Sigmoid colon (tissue), 4 donors: Measurements from ENCODE around the gene TMEM184C.

Source experiments
- POLR2A ChIP-seq, 2 donors: fragments of 450-650 bp; IDR thresholded peaks; one replicate each; pipeline ENCODE4 v1.6.1; 2016; ENCODE audit warnings: antibody characterized with exemption in 2 of 2, mild to moderate bottlenecking in 2 of 2, moderate library complexity in 2 of 2
- POLR2AphosphoS5 ChIP-seq, 4 donors: sonication (generic); formaldehyde crosslinking; IDR thresholded peaks; one replicate each; pipeline ENCODE4 v1.6.1; 2017; ENCODE audit warnings: antibody characterized with exemption in 4 of 4
- TF ChIP-seq, protein P1 (sequence below), 4 experiments: fragments of 450-650 bp in 3 of 4; fragments of 200-600 bp in 1 of 4; IDR thresholded peaks; one replicate each; pipeline ENCODE4 v1.5.1; 2016 to 2019; ENCODE audit warnings: antibody characterized with exemption in 4 of 4, mild to moderate bottlenecking in 3 of 4, moderate library complexity in 2 of 4

DNA sequence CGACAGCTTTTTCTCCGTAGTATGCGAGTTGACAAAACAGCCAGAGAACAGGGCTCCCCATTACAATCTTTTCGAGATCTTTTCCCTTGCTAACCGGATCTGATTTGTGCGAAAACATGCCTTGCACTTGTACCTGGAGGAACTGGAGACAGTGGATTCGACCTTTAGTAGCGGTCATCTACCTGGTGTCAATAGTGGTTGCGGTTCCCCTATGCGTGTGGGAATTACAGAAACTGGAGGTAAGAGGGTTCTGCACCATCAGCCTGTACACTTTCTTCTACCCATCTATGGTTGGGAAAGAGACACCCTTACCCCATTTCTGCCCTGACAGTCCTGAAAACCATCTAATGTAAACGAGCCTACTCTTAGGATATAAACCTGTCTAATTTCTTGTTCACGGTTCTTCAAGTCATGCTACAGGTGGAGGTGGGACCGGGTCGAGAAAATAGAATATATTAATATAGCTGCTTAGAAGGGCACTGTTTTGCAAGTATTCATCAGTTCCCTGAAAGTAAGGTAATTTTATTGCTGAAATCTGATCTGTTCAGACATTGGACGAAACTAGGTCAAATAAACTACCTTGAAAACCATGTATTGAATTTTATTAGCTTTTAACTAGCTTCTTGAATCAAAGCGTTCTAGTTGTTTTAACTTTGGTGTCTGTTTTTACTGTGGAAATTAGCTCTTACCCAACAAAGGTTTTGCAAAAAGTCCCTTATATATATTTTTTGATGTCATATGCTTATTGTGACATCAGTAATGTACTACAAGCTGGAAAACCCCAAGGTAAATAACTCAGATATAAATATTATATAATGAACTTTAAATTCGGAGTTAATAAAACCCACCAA is 869 bp downstream of the TMEM184C start:
- no peak for TF ChIP-seq POLR2AphosphoS5 (IDR thresholded peaks at IDR 0.05)
- TF ChIP-seq POLR2A (IDR thresholded peaks at IDR 0.05), result no peak
- TF ChIP-seq, protein P1, sequence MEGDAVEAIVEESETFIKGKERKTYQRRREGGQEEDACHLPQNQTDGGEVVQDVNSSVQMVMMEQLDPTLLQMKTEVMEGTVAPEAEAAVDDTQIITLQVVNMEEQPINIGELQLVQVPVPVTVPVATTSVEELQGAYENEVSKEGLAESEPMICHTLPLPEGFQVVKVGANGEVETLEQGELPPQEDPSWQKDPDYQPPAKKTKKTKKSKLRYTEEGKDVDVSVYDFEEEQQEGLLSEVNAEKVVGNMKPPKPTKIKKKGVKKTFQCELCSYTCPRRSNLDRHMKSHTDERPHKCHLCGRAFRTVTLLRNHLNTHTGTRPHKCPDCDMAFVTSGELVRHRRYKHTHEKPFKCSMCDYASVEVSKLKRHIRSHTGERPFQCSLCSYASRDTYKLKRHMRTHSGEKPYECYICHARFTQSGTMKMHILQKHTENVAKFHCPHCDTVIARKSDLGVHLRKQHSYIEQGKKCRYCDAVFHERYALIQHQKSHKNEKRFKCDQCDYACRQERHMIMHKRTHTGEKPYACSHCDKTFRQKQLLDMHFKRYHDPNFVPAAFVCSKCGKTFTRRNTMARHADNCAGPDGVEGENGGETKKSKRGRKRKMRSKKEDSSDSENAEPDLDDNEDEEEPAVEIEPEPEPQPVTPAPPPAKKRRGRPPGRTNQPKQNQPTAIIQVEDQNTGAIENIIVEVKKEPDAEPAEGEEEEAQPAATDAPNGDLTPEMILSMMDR (IDR thresholded peaks at IDR 0.05), result no peak
